Activated B cell treated with CpG ODN at 0.5 μM for 24 hours (primary cell): ENCODE results near the gene POMT2. TPM values are rescaled to one million over a fixed set of nuclear protein-coding genes. Genes with fewer than 3 reads are reported as not detected.

Experiments used
- ATAC-seq: fragments of 200-7000 bp; cut with Tn5 transposase; one replicate; pipeline ENCODE4 v1.10.0; 2021; ENCODE audit warnings: low read depth, mild to moderate bottlenecking, moderate library complexity
- CTCF ChIA-PET: fragments of 350-600 bp; sonication (Branson Sonifier 250); formaldehyde crosslinking; loops from one replicate; lab custom pipeline; 2021; ENCODE audit warnings: antibody characterized with exemption; lab: Charles Lee
- POLR2A ChIA-PET: fragments of 350-600 bp; sonication (Branson Sonifier 250); formaldehyde crosslinking; loops from one replicate; lab custom pipeline; 2021; ENCODE audit warnings: antibody characterized with exemption; lab: Charles Lee
- DNase-seq: peaks from one replicate; pipeline ENCODE4 v3.0.0; 2022
- H3K27ac Mint-ChIP-seq: one replicate; pipeline ENCODE4 v1.8.0; 2020; ENCODE audit warnings: mixed read lengths
- H3K27me3 Mint-ChIP-seq: one replicate; pipeline ENCODE4 v1.8.0; 2021; ENCODE audit warnings: mixed read lengths
- H3K36me3 Mint-ChIP-seq: one replicate; pipeline ENCODE4 v1.8.0; 2021; ENCODE audit warnings: low read depth, mixed read lengths
- H3K4me1 Mint-ChIP-seq: one replicate; pipeline ENCODE4 v1.8.0; 2021; ENCODE audit warnings: mixed read lengths
- H3K4me3 Mint-ChIP-seq: one replicate; pipeline ENCODE4 v1.8.0; 2020; ENCODE audit warnings: mild to moderate bottlenecking, mixed read lengths
- H3K9me3 Mint-ChIP-seq: one replicate; pipeline ENCODE4 v1.8.0; 2020; ENCODE audit warnings: mixed read lengths
- CTCF ChIP-seq: fragments of 200-600 bp; IDR thresholded peaks from one replicate; pipeline ENCODE4 v1.8.0; 2022; ENCODE audit warnings: antibody characterized with exemption, mild to moderate bottlenecking
- intact Hi-C: fragments of 100-400 bp; cut with micrococcal nuclease; formaldehyde crosslinking; loops from one replicate; pipeline ENCODE4 v1.15.1; 2024
- total RNA-seq: library from RNA; stranded (reverse); gene quantifications from 2 replicates; pipeline ENCODE4 v1.2.3, GENCODE V29; 2022

Gene POMT2
- total RNA-seq, 1 donor from 2014 or later, result 30.8 TPM

GRCh38 chr14:77241955-77242354 lies 78.7 kb downstream of the POMT2 start:
- TF ChIP-seq CTCF, result no peak
- Mint-ChIP-seq H3K27me3 (no peaks in the 10 kb centered on the region), H3K36me3 (no peaks in the 10 kb centered on the region), H3K27ac (no peak overlapping the region), H3K9me3 (no peaks in the 10 kb centered on the region), H3K4me1 (peaks cover 37% of the 10 kb centered on the region), H3K4me3 (no peak overlapping the region)
- DNase-seq (no peak), ATAC-seq (no peak)
- ChIA-PET POLR2A (no interaction called here), CTCF (no interaction called here)
- intact Hi-C loops, result no loop called here

- H3K27me3 Mint-ChIP-seq, result no peaks in the 10 kb centered on the region
These were observed 80.3 kb downstream of the POMT2 start for GRCh38 chr14:77240336-77240915.

GRCh38 chr14:77239412-77239811 lies 81.3 kb downstream of the POMT2 start:
- POLR2A ChIA-PET, result no interaction called here
- no peaks in the 10 kb centered on the region for H3K9me3 Mint-ChIP-seq
- no peak overlapping the region for H3K27ac Mint-ChIP-seq
- peaks cover 29% of the 10 kb centered on the region for H3K4me1 Mint-ChIP-seq
- no peak for TF ChIP-seq CTCF
- no peak overlapping the region for H3K4me3 Mint-ChIP-seq
- CTCF ChIA-PET, result no interaction called here
- H3K36me3 Mint-ChIP-seq, result no peaks in the 10 kb centered on the region
- no peaks in the 10 kb centered on the region for H3K27me3 Mint-ChIP-seq
- DNase-seq (no peak), ATAC-seq (no peak)
- intact Hi-C loops, result no loop called here

More at GRCh38 chr14:77240336-77240915, 80.3 kb downstream of the POMT2 start:
- intact Hi-C loops, result no loop called here
- Mint-ChIP-seq H3K27ac (no peak overlapping the region), H3K9me3 (no peaks in the 10 kb centered on the region), H3K36me3 (no peaks in the 10 kb centered on the region), H3K4me3 (no peak overlapping the region), H3K4me1 (peaks cover 35% of the 10 kb centered on the region)
- ChIA-PET CTCF (no interaction called here), POLR2A (no interaction called here)
- ATAC-seq (no peak), DNase-seq (no peak)
- TF ChIP-seq CTCF, result no peak

- TF ChIP-seq CTCF, result no peak
- DNase-seq (no peak), ATAC-seq (no peak)
- Mint-ChIP-seq H3K27ac (no peak overlapping the region), H3K4me3 (no peak overlapping the region), H3K4me1 (peaks cover 25% of the 10 kb centered on the region), H3K9me3 (no peaks in the 10 kb centered on the region), H3K36me3 (no peaks in the 10 kb centered on the region), H3K27me3 (no peaks in the 10 kb centered on the region)
- intact Hi-C loops, result no loop called here
- POLR2A ChIA-PET, result no interaction called here
- CTCF ChIA-PET, result no interaction called here
These were observed 81.7 kb downstream of the POMT2 start for GRCh38 chr14:77238996-77239395.

GRCh38 chr14:77238356-77238755 lies 82.3 kb downstream of the POMT2 start:
- no peaks in the 10 kb centered on the region for H3K36me3 Mint-ChIP-seq
- intact Hi-C loops, result no loop called here
- no peak for TF ChIP-seq CTCF
- no peaks in the 10 kb centered on the region for H3K9me3 Mint-ChIP-seq
- H3K4me3 Mint-ChIP-seq, result no peak overlapping the region
- H3K4me1 Mint-ChIP-seq, result peaks cover 19% of the 10 kb centered on the region
- ATAC-seq (no peak), DNase-seq (no peak)
- ChIA-PET POLR2A (no interaction called here), CTCF (no interaction called here)
- H3K27ac Mint-ChIP-seq, result no peak overlapping the region
- no peaks in the 10 kb centered on the region for H3K27me3 Mint-ChIP-seq
